HL-60 (cell line): Measurements from ENCODE around the gene NXPH2.

ENCODE experiments used
- CTCF ChIP-seq: IDR thresholded peaks from one replicate; pipeline ENCODE4 v1.5.1; 2011; ENCODE audit warnings: low read length, control low read depth, inconsistent platforms; ENCODE audit not compliant: insufficient read depth
- POLR2AphosphoS5 ChIP-seq: IDR thresholded peaks from 2 replicates; pipeline ENCODE4 v1.6.1; 2012; ENCODE audit warnings: low read depth

- TF ChIP-seq CTCF = no peak
- TF ChIP-seq POLR2AphosphoS5 = no peak
Observed at GRCh38 chr2:138794724-138795123, 14.5 kb upstream of the NXPH2 start.
